ENCODE data around the gene TRPC4AP.

GRCh38 chr20:35018590-35019371, 73.8 kb downstream of the TRPC4AP start:
- no peak for TF ChIP-seq POLR2A (IDR thresholded peaks at IDR 0.05)
- TF ChIP-seq, protein P1, sequence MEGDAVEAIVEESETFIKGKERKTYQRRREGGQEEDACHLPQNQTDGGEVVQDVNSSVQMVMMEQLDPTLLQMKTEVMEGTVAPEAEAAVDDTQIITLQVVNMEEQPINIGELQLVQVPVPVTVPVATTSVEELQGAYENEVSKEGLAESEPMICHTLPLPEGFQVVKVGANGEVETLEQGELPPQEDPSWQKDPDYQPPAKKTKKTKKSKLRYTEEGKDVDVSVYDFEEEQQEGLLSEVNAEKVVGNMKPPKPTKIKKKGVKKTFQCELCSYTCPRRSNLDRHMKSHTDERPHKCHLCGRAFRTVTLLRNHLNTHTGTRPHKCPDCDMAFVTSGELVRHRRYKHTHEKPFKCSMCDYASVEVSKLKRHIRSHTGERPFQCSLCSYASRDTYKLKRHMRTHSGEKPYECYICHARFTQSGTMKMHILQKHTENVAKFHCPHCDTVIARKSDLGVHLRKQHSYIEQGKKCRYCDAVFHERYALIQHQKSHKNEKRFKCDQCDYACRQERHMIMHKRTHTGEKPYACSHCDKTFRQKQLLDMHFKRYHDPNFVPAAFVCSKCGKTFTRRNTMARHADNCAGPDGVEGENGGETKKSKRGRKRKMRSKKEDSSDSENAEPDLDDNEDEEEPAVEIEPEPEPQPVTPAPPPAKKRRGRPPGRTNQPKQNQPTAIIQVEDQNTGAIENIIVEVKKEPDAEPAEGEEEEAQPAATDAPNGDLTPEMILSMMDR (IDR thresholded peaks at IDR 0.05), result no peak

All from suprapubic skin (tissue), 3 donors.